ENCODE data around the gene WNT9A. TPM values are rescaled to one million over a fixed set of nuclear protein-coding genes. Genes with fewer than 3 reads are reported as not detected.
"Not testable (repeated sequence)": the region's sequence is repeated elsewhere in the genome, so short reads cannot be mapped to it uniquely, and the experiment has no call there.

WNT9A gene
- total RNA-seq, result 3.1 TPM

DNA sequence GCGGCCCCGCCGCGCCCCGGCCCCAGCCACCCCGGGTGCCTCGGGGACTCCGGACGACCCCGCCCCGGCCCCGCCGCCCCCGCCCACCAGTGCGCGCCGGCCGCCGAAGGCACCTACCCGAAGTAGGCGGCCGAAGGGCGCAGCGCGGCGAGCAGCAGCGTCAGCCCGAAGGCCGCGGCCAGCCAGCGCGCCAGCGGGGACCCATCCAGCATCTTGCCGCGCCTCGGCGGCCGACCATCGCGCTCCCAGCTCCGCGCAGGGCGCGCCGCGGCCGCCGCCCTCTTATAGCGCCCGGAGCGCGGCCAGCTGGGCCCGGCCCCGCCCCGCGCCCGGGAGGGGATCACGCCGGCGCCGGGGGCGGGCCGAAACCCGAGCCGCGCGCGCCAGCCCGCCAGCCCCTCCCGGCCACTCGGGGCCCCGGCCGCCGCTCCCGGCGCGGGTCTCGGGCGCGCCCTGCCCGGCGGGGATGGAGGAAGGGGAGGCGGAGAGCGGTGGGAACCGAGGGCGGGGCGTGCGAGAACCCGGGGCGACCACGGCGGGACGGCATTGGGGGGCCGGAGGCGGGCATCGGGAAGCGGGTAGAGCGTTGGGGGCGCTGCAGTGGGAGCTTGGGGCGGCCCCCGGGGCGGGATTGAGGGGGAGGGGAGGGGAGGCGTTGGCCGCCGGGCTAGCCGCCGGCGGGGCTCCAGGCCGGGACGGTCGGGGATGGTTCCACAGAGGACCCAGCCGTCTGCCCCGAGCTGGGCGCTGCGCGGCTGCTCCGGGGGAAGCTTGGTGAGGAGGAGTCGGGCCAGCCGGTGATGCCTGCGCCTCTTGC is at the start of gene WNT9A:
Gene WNT9A, minus strand, starts transcription at position 257 of the 817 bp plus-strand sequence. Its CDS starts 45 bp downstream, at position 212.
- peak; percentile 26 for ATAC-seq

DNA sequence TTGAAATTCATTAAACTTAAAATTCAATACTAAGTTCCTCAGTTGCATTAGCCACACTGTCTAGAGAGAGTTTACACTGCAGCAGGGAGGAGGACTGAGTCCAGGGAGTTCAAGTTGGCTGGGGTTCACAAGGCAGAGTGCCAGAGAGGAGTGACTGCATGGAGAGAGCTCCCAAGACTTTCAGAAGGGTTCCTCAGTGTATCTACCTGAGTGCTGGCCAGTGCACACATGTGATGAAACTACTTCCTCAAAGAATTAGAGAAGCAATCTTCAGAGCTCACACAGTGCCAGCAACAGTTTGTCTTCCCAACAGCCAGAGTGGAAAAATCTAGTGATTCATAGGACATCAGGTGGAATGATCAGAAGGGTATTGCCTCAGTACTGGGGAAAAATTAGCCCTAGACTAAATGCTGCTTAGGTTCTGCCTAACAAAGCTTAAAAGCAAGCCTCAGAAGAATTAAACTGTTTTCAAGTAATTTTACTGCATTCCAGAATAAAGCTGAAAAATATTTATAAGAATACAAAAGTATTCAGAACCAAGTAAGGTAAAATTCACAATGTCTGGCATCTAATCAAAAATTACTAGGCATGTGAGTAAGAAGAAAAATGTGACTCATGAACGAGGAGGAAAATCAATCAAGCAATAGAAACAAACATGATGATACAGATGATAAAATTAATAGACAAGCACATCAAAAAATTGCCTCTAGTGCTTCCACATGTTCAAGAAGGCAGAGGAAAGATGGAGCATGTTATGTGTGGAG is 48.6 kb upstream of the WNT9A start:
- peak; percentile 50 for ATAC-seq

DNA sequence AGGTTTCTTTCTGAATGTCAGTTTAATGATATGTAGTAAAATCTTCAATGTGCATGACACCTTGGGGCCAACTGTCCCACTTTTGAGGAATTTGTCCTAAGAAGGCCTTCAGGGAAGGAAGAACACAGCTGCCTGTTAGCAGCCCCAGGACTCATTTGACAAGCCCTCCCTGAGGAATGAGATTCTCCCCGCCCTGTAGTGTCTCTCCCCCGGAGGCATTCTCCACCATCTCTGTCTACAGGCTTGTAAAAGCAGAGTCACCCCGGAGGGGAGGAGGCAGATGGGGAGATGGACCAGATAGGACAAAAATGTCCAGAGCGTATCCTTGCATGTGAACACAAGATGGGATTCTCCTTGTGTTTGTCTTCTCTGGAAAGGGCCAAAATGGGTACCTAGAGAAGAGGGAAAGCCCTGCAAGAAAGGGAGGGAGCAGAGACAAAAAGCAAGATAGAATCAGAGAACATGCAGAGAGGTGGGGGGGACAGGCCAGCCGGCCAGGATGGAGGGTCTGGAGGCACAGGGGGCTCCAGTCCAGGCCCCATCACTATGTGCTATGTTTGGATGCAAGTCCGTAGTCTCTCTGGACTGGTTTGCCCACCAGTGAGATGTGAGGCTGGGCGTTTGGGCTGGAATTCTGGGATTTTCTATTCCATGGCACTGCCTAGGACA is 47.0 kb upstream of the WNT9A start:
- ATAC-seq, result no peak

DNA sequence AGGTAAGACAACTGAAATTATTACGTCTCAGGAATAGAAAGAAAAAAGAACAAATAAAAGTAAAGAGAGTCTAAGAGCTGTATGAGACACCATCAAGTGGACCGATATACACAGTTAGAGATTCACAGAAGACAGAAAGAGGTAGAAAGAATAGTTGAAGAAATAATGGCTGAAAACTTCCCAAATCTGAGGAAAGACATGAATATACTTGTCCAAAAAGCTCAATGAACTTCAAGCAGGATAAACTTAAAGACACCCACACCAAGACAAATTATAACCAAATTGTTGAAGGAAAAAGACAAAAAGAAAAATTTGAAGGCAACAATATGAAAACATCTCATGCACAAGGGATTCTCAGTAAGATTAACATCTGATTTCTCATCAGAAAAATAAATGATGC is 39.4 kb upstream of the WNT9A start:
- no peak for ATAC-seq

DNA sequence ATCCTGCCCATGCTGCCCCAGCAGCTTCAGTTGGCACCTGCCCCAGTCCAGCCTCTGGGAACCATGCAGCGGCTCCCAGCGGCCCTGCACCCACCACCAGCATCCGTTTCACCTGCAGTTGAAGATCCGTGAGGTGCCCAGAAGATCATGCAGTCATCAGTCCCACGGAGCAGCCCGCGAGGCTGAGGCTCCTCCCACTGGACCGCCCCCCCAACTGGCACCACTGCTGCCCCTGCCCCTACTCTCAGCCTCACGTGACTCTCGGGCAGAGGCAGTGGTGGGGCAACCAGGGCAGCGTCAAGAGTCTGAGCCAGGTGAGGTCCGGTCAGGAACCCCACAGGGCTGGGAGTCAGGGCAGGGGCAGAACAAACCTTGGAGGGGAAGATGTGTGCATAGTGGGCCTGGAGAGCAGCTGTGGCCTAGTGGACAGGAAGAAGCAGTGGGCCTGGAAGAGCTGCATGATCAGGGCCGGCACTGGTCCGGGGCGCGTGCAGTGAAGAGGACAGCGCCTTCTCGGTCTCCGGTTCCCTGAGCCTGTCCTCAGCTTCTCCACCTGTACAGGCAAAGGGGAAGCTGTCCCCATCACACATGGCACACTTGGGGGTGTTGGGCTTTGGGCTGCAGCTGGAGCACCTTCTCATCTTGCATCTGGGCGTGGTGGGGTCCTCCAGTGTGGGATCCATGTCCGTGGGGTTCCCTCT is 28.0 kb upstream of the WNT9A start:
- not testable (repeated sequence) for ATAC-seq

DNA sequence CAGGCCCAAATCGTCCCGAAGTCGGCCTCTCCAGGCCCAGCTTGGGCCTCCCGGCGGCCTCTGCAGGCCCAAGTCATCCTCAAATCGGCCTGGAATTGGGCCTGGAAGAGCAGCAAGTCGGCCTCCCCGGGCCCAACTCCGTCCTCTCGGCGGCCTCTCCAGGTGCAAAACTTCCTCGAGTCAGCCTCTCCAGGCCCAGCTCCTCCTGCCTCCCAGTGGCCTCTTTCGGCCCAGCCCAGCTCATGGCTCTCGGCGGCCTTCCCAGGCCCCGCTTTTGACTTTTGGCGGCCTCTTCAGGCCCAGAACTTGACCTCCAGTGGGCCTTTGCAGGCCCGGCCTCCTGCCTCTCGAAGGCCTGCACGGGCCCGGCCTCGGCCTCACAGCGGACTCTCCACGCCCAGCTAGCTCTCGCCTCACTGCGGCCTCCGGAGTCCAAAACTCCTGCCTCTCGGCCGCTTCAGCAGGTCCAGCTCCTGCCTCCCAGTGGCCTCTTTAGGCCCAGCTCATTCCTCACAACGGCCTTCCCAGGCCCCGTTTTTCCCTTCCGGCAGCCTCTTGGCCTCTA is 26.1 kb upstream of the WNT9A start:
- not testable (repeated sequence) for ATAC-seq

GRCh38 chr1:227972843-227973374 is 25.2 kb upstream of the WNT9A start:
- not testable (repeated sequence) for ATAC-seq

GRCh38 chr1:227972283-227972679 is 24.5 kb upstream of the WNT9A start:
- ATAC-seq, result not testable (repeated sequence)

- ATAC-seq, result not testable (repeated sequence)
Observed at GRCh38 chr1:227971643-227972282, 24.0 kb upstream of the WNT9A start.

DNA sequence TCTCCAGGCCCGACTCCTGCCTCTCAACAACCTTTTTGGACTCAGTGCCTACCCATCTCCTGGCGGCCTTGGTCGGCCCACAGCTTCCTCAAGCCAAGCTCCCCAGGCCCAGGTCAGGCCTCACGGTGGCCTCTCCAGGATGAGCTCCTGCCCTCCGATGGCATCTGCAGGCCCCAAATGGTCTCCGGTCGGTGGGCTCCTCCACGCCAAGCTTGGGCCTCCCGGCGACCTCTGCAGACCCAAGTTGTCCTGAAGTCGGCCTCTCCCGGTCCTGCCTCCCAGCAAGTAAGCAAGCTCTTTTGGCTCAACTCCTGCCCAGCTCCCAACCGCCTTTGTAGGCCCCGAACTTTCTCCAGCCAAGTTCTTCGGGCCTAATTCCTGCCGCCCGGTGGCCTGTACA is 23.5 kb upstream of the WNT9A start:
- ATAC-seq, result not testable (repeated sequence)

GRCh38 chr1:227970076-227970995 is 22.6 kb upstream of the WNT9A start:
- ATAC-seq, result not testable (repeated sequence)

- ATAC-seq, result not testable (repeated sequence)
Observed at GRCh38 chr1:227967815-227968214, 20.1 kb upstream of the WNT9A start.

DNA sequence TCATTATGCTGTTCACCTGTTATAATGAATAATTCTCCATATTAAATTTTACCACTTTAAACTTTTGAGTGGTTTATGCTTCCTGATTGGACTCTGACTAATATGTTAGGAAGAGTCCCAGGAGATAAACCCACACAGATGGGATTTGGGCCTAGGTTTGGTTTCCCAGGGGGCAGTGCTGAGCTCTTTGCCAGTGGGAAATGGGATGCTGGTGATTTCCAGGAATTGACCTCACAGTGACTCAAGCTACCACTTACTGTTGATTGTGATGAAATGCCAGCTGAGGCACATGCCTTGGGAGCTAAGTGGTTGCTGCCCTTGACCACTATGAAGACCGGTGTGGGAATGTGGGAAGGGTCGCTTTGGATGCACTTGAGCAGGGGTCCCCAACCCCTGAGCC is 19.0 kb upstream of the WNT9A start:
- ATAC-seq, result not testable (repeated sequence)

GRCh38 chr1:227961651-227962466 is 14.1 kb upstream of the WNT9A start:
- no peak for ATAC-seq

- no peak for ATAC-seq
Observed at GRCh38 chr1:227959325-227959860, 11.7 kb upstream of the WNT9A start.

- no peak for ATAC-seq
Observed at GRCh38 chr1:227958617-227959324, 11.0 kb upstream of the WNT9A start.

DNA sequence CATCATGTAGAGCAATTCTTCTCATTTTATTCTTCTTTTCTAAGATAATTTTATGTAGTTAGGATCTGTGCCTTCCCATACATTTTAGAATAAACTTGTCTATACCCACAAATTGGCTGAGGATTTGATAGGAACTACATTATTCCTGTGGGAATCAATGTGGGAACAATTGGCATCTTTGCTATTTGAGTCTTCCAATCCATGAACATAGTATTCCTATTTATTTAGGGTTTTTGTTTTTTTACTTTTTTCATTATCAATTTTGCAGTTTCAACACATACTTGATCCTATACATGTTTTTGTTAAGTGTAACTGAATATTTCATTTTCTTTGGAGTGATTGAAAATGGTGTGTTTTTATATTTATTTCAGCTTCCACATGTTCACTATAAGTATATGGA is 8.1 kb upstream of the WNT9A start:
- no peak for ATAC-seq

- no peak for ATAC-seq
Observed at GRCh38 chr1:227954163-227954850, 6.6 kb upstream of the WNT9A start.
